DLD1 (cell line): ENCODE results near the gene RXRB.
"Not testable (repeated sequence)": the region's sequence is repeated elsewhere in the genome, so short reads cannot be mapped to it uniquely, and the experiment has no call there.

Source experiments
- in situ Hi-C: cut with HindIII; loops from 2 replicates; pipeline ENCODE4 v1.10.0; 2017; ENCODE audit warnings: low sequenced_read_pairs

The RXRB gene

DNA sequence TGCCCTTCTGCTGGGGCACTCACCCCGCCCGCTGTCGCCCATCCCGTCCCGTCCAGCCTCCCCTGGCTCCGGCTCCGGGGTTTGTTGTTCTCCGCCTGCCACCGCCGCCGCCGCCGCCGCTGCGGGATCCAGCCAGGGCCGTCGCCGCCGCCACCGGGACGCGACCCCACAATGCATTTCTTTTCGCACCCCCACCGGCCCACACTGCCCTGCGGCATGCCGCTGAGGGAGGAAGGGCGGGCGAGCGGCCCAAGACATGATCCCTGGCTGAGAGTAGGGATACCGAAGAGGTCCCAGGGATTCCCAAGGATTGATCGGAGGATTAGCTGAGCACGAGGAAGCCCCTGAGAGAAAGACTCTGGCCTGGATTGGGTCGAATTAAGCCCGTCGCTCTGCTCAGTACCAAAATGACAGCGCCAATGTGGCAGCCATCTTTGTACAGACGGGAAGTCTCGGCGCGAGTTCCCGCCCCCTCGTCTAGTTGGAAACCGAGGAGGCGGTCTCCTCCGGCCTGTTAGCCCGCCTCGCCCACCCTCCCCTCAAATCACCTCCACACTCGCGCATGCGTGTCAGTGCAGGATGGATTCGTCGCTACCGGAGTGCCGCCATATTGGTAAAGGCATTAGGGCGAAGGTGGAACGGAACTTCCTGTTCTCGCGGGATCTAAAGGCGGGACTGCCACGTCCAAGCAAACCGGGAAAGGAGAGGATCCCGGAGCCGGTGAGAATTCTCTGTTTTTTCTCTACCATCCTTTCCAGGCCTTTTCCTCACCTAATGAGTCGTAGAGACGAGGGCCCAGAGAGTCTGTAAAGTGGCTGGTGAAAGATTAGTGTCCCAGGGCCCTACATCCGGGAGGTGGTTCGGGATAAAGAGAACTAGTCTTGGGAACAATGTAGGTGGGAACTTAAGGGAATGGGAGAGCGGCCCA is at the start of gene RXRB, which contains the start of gene SLC39A7:
Gene RXRB (minus strand): TSS at position 447 of the 928 bp plus-strand sequence. CDS start 189 bp downstream, at position 258.
Gene SLC39A7 (plus strand): TSS at position 649 of the 928 bp plus-strand sequence. CDS start 379 bp downstream, outside the sequence.
- in situ Hi-C loops: no loop called here

DNA sequence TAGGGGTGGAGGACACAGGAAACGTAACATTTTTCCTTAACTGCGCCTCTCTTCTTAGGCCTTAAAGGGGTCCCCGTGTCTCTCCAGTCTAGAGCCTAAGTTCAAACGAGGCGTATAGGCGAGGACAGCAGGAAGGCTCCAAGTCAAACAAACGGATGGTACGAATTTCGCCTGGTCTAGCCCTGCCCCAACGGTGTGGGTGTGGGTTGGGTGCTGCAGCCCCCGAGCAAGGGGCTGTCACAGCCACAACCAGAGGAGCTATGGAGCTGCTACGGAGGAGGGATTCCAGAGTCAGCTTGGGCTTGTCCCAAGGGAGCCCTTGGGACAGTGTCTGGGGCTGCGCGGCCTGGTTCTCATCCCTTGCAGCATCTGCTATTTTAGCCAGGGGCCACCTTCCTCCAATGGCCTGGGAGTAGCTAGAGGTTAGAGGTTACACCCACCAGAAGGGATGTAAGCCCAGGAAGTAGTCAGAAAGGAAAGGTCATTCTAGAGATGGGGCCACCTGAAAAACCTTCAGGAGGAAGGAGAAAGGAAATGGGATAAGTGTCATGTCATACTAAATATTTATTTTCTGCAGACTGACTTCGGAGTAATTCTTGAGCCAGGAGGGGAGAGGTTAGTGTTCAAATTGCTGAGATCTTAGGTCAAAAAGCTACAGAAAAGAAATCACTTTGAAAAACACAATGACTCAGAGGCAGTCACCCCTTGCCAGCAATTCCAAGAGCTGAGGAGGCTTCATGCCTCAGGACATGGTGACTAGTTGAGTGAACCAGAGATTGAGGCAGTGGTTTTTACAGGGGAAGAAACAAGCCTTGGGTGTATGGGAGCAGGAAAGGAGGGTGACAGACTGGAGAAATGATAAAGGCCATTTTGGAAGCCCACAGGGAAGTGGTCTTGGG is 49.5 kb upstream of the RXRB start:
- in situ Hi-C loops: loop anchor here (25.0 kb wide), 1 partner anchor 113 kb away; no protein-coding TSS in a partner anchor

DNA sequence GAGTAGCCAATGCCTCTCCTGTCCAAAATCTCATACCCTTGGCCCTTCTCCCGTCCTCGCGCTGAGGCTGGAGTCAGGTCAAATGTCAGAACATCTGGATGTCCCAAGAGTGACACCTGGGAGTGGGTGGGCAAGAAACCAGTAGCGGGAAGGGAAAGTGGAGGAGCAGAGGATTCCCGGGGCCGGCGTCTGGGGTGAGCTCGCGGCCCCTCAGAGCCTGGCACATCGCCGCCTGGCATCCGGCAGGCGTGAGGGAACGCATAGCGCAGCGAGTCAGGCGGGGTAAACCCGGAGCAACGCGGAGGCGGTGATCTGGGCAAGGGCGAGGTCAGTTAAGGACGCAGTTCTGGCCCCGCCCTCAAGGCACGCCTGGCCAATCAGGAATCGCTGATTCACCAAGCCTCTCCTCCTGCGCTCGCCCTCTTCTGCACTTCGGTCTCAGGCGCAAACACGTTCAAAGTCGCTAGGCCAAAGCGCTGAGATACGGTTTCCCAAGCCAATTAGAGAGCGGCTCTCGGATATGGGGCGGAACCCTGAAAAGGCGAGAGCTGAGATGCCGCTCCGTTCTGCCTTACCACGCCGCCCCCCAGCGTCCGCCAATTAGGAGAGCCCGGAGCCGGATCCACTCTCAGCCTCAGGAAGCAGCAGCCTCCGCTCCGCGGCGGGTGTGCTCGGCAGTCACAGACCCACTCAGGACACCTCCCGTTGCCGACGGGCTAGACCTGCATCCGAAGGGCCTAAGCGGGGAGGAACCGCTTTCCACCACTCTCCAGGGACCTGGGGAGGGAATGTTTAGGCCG is 48.7 kb upstream of the RXRB start:
- in situ Hi-C loops: no loop called here

DNA sequence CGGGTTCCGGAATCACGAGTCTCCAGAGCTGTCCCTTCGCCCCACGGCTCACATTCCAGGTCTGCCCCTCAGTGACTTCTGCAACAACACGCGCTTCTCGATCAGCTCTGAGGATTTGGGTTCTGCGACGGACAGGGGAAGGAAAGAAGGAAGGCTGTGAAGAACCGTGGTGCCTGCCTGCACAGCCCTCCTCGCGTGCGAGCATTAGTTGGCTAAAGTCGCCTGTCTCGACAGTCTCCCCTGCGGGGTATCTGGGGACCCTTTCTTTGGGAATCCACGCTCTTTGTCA is 48.1 kb upstream of the RXRB start:
- in situ Hi-C loops: no loop called here

DNA sequence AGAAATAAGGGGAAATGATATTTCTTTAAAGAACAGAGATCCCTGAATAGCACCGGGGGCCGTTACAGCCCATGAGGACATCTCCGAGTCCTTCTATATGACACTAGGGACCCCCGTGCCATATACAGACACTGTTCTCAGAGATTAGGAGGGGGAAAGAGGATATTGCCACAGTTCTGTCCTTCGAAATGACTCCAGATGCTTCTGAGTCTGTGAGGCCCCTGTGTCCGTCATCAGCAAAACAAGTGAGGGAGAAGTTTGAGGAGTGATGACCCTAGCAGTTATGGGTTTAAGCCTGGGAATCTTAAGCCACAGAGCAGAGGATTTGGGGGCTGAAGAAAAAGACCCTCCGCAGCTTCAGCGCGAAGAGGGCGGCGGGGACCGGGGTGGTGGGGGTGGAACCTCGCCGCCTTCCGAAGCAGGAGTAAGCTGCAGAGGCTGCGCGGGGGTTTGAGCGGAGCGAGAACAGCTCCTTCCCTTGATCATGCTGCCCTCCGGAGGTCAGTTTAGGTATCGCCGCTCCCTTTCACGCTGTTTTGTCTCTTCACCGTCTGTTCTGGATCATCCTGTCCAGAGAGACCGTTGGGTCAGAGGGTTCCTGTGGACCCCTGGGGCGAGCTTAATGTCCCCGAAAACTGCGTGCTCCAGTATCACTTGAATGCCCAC is 47.6 kb upstream of the RXRB start:
- in situ Hi-C loops: no loop called here

DNA sequence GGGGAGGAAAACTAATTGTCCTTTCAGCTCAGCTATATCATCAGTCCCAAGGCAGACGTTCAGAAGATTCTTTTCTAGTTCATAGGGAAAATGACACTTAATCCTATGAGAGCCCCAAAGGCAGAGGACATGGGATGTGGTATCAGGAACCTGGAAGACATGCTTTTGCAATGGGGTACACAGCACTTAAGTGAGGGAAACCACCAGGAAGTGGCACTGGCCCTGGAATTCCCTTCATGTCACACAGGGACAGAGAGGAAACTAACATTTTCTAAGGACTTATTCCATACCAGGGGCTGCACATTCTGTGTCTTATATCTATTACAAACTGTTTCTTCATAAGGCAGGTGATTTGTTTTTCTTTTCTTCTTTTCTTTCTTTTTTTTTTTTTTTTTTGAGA is 43.0 kb upstream of the RXRB start:
- in situ Hi-C loops: no loop called here

DNA sequence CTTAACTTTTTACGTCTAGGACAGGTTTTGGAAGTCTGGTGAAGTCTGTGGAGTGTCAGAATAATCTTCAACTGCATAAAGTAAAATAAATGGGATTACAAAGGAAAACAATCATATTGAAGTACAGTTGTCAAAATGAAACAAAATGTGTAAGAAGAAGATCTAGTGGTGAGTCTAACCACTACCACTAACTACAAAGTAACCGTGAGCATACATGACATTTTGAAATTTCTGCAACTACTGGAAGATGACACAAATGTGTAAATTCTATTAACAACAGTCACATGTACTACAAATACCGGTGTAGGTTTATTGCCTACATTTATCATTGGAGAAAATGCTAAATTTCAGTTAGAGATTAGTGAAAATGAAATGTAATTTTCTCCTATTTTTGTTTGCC is 41.5 kb upstream of the RXRB start:
- in situ Hi-C loops: no loop called here

DNA sequence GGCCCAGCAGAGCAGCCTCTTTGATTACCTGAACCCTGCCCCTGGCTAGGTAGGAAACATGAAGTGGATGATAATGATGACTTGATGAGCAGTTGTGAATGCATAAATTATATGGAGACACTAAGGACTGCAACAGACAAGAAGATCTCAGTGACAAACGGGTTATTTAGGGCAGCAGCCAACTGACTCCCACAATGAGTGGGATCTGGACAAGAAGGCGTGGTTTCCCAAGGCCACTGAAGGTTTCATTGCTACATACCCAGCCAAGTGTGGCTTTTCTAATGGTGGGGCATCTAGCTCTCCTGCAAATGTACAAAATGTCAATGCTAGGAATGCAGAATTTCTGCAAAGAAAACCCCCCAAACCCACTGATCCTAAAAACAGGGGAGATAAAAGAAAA is 37.3 kb upstream of the RXRB start:
- in situ Hi-C loops: no loop called here

DNA sequence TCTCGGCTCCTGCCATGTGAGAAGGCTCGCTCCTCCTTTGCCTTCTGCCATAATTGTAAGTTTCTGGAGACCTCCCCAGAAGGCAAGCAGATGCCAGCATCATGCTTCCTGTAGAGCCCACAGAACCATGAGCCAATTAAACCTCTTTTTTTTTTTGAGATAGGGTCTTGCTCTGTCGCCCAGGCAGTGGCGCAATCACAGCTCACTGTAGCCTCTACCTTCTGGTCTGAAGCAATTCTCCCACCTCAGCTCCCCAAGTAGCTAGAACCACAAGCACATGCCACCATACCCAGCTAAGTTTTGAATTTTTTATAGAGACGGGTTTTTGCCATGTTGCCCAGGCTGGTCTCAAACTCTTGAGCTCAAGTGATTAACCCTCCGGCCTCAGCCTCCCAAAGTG is 36.4 kb upstream of the RXRB start:
- in situ Hi-C loops: no loop called here

DNA sequence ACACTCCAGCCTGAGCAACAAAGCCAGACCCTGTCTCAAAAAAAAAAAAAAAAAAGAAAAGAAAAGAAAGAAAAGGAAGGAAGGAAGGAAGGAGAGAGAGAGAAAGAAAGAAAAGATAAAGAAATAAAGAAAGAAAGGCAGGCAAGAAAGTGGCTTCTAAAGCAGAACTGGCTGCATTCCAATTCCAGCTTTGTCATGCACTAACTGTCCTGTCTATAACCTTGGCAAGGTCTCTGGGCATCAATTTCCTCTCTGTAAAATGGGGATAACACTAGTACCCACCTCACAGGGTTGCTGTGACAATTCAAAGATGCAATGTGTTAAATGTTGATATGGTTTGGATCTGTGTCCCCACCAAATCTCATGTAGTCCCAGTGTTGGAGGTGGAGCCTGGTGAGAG is 35.9 kb upstream of the RXRB start:
- in situ Hi-C loops: no loop called here

DNA sequence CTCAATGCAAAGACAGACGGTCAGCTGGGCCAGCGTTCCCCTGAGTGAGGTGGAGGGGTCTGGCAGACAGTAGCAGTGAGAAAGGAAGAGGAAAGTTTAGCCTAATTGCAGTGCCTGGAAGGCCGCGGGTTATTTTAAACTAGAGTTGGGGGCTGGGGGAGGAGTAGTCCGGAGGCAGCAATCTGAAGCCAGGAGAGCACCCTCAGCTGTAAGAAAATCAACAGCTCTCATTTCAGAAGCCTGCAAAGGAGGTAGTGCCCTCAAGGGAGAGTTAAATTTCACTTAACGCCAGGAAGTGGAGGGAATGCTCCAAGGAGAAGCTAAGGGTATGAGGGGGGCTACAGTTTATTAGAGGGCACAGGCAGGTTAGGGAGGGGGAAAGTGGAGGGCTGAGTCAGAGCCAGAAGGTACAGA is 34.8 kb upstream of the RXRB start:
- in situ Hi-C loops: no loop called here

DNA sequence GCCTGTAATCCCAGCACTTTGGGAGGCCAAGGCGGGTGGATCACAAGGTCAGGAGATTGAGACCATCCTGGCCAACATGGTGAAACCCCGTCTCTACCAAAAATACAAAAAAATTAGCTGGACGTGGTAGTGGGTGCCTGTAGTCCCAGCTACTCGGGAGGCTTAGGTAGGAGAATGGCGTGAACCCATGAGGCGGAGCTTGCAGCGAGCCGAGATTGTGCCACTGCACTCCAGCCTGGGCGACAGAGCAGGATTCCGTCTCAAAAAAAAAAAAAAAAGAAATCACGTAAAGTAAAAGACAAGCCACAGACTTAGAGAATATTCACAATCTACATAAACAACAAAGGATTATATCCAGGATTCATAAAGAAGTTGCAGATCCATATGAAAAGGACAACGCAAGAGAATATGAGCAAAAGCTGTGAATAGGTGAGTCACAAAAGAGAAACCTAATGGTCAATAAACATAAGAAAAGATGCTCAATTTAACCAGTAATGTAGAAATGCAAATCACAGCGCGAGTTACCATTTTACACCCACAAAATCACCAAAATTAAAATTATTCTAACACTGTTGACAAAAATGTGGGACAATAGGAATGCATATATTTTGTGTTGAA is 26.1 kb upstream of the RXRB start:
- in situ Hi-C loops: not testable (repeated sequence)

DNA sequence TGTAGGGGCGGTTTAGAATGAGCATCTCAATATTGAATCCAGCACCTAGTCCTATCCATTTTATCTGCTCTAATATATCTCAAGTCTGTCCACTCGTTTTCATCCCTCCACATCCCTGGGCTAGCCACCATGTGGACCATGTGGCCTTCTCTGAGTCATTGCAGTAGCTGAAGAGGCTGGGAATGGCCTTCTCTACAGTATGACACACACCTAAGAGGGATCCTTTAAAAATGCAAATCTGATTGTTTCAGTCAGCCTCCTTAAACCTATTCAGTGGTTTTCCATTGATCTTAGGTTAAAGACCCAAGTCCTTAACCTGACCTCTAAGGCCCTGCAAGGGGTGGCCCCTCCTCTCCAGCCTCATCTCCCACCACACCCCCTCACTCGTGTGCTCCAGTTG is 17.2 kb upstream of the RXRB start:
- in situ Hi-C loops: no loop called here

DNA sequence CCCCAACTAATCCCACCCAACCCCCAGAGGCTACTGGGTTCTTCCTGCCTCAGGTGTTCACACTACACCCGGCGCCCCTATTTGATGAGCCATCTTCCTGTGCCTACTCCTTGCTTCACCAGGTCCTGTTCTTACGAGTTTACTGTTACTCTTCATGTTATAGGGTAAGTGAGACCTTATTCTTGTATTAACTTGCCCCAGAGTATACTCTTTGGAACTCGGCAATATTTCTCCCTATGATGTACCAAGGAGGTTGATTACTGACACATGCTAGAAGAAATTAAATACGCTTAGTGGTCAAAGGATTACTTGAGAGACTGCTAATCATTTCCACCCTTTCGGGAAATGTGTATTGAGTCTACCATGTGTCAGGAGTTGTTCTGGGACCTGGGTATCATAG is 16.8 kb upstream of the RXRB start:
- in situ Hi-C loops: no loop called here

DNA sequence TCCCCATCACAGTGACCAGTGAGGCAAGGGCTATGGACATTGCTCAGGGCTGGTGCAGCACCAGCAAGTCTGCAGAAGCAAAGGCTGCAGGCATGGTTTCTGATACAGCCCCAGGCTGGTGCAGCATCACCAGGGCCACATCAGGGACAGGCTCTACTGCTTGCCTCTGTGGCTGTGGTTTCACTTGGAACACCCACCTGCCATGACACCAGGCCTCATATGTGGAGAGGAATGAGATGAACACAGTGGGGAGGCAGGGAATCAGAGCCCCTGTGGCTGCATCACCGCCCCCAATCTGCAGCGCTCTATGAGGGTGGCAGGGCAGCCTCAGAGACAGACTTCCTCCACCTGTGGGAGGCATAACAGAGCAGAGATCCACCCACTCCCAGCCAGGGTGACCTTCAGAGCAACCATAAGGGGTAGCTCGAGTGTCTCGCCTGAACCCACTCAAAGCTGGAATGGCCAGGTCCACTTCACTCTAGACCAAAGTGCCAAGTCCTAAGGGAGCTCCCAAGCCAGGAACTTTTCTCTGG is 15.7 kb upstream of the RXRB start:
- in situ Hi-C loops: no loop called here

DNA sequence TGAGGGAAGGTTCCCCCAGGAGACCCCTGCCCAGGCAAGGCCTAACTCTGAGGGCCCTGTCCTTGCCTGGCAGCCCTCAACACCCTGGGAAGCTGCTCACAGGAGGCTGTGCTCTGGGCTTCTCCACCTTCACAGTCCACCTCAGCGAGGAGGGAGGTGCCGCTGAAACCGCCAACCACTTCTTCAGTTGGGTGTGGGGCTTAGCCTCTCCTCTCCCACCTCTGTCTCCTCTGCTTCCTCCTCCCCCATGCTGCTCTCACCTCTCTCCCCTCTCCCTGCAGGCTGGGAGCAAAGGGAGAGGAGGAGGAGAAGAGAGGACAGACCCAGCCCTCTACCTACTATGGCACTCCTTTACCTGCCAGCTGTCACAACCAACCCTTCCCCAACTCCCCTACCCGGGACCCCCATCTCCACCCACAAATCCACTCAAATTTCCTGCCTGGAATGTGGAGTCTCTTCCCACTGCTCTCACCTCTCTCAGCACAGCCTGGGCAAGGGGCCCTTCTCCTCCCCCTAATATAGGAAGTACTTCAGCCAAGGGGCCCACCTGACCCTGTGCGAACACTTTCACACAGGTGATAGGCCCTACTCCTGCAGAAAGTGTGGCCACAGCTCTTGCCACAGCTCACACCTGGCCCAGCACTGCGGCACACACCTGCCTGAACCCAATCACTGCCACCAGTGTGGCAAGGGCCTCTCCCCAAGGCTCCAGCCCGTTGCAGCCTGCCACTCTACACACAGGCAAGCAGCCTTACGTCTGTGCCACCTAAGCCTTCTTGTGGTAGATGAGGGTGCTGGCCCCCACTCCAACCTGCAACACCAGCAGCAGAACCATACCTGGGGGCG is 15.0 kb upstream of the RXRB start:
- in situ Hi-C loops: no loop called here

DNA sequence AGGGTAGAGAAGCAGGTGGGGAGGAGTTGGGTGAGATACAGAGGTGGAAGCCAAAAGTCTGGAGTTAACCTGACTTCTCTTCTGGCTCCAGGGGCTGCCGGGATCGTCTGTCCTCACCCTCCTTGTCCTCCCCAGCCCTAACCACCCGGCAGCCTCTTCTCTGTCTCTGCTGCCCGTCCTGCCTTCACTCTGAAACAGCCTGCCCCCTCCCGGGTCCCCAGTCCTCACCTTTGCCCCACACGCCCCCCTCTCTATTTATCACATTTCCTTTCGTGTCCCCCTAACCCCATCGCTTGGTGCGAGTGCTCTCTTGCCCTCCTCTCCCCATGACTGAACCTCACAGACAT is 13.5 kb upstream of the RXRB start:
- in situ Hi-C loops: no loop called here

DNA sequence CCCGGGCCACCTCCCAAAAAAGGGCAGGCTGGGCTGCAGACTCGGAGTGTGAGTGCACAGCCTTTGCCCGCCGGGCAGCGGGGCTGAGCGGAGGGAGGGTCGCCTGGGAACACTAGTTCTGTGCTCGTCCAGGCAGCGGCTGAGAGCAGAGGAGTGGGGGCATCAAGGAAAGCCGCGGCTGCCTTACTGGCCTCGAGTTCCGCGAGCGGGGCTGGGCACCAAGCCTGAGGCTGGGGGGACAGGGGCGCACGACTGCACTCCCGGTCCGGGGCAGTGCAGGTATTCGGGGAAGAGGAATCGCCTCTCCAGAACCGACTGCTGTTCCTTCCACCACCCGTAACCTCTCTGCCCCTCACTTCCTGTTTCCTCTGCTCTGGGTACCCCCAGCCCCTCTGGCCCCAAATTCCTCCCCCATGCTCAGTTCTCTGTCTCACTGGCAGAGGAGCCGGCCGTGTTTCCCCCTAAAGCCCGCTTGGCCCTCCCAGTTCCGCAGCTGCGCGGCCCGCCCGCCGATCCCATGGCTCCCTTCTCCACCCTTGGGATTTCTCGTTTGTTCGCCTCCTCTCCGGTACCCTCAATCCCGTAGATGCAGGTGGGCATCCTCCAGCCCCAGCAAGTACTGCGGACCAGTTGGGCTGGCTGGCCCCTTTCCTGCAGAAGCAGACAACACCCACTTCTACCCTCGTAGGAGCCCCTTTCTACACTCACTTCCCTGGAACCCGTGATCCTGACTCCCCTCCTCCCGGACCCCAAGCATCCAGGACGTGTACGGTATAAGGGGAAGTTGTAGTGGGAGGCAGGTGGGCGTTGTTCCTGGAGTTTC is 12.9 kb upstream of the RXRB start:
- in situ Hi-C loops: no loop called here
